Measurements from ENCODE around the gene CCNB1IP1.
"Not testable (repeated sequence)": the region's sequence is repeated elsewhere in the genome, so short reads cannot be mapped to it uniquely, and the experiment has no call there.

Gene CCNB1IP1

GRCh38 chr14:20331053-20331613 is 1.9 kb downstream of the CCNB1IP1 start:
- DNase-seq: no peak

- no peak for DNase-seq
Measured at GRCh38 chr14:20329355-20329754, 3.7 kb downstream of the CCNB1IP1 start.

DNA sequence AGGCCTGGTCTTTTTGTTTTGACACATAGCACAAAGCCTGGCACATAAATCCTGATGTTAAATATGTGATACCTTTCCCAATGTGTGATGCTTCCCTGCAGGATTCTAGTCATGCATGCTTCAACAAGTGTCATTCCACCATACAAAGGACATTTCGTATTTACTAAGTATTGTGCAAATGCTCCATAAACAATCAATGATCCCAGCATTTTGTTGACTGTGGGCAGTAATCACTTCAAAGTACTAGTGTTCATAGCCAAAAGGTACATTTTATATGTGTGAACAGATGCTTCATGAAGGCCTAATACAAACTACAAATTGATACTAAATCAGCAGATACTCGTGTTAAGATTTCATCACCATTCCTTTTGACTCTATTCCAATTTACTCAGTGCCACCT is 4.4 kb downstream of the CCNB1IP1 start:
- DNase-seq: no peak

DNA sequence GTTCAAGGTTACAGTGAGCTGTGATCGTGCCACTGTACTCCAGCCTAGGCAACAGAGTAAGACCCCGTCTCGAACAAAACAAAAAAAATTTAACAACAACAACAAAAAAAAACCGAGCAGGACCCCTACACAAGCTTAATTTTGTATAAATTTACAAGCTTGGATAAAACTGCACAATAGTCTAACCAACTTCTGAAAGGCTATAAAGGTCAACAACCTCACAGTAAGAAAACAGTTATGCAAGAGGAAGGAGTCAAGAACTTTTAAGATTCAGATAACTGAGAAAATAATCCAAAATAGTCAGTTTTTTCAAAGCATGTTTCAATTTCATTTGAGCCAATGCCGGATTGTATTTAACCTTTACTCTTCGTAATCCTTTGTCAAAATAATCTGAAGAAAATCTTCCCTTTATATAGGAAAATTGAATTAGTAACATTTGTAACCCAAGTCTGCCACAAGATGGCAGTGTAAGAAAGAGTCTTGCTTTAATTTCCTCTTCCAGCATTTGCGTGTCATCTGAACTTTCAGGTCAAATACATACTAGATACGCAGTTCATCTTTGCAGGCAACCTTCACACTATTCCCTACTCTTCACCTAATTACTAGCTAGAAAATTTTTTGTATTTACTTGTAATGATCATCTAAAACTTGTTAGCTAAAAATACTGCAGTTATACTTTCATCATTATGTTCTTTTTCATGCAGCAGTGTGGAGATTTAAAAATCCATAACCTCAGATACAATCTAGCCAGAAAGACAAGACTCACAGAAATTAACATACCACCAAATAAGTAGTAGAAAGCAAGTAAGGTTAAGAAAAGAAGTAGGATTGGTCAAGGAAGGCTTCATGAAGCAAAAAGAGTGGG is 5.8 kb downstream of the CCNB1IP1 start:
- DNase-seq: no peak

- DNase-seq: no peak
Measured at GRCh38 chr14:20317720-20318119, 15.4 kb downstream of the CCNB1IP1 start.

GRCh38 chr14:20314026-20314425 is 19.1 kb downstream of the CCNB1IP1 start:
- no peak for DNase-seq

GRCh38 chr14:20306079-20306423 is 27.0 kb downstream of the CCNB1IP1 start:
- no peak for DNase-seq

DNA sequence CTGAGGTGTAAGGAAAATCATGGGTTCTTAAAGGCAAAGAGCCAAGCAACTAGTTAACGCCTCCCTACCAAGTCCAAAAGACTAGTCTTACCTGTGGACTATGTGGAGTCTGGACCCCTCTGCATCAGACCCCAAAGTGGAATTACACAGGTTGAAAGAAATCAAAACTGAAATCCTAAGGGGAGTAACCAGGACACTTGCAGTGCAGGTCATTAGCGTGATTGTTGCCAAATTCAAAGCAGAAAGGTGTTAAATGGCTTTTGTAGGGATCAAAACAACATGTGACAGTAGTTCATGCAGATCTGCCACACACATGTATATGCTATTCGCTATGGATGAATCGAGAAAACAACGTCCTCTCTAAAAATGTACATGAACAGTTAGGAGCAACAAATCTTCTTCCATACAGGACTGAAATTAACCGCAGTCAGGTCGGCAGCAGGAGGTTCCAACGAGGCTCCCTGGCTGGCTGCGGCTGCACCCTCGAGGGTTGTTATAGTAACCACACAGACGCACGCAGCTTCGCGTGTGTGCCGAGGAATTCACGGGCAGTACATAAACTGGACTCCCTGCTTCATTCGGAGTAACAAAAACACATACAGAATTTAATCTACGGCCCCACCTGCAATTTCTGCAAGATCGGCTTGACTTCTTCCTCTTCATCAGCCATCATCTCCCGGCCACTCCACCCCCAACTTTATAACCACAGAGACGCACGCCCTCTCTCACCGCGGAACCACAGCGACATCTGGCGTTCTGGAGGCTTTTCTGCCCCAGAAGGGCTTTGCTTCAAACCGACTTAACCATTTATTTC is 27.6 kb downstream of the CCNB1IP1 start, which contains the start of gene TTC5:
Gene TTC5 (minus strand): TSS at position 687 of the 814 bp plus-strand sequence. CDS start 14 bp downstream, at position 673.
- peak; percentile 90 for DNase-seq

DNA sequence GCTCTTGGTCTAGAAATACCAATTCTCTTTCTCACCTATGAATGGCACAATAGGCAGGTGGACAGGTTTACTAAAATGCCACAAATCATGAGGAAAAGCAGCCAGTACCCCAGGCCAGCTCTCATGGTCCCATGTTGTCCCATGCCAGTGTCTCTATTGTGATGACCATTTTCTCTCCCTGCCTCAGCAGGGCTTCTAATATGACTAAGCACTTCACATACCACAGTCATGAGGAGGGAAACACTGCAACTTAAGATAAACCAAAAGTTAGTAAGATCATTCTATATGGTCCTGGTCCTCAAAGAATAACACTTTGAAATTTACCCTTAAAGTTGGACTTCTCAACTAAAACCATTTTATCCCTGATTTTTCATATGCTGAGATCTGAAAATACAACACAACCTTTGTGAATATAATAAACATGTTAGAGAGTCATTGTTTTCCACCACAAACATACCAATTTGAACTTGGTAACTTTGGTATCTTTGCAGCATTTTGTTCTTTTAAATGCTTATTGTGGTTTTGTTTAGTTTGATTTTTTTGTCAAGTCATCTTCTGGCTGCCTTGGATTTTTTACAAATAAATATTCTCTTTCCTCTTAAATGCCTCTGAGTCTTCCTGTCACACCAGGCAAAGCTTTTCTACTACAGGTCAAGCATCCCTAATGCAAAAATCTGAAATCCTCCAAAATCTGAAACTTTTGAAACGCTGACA is 30.9 kb downstream of the CCNB1IP1 start:
- no peak for DNase-seq

- no peak for DNase-seq
Measured at GRCh38 chr14:20295067-20295466, 38.0 kb downstream of the CCNB1IP1 start.

GRCh38 chr14:20294636-20295035 is 38.4 kb downstream of the CCNB1IP1 start:
- no peak for DNase-seq

DNA sequence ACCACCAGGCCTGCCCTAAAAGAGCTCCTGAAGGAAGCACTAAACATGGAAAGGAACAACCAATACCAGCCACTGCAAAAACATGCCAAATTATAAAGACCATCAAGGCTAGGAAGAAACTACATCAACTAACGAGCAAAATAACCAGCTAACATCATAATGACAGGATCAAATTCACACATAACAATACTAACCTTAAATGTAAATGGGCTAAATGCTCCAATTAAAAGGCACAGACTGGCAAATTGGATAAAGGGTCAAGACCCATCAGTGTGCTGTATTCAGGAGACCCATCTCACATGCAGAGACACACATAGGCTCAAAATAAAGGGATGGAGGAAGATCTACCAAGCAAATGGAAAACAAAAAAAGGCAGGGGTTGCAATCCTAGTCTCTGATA is 51.1 kb downstream of the CCNB1IP1 start:
- DNase-seq: not testable (repeated sequence)

DNA sequence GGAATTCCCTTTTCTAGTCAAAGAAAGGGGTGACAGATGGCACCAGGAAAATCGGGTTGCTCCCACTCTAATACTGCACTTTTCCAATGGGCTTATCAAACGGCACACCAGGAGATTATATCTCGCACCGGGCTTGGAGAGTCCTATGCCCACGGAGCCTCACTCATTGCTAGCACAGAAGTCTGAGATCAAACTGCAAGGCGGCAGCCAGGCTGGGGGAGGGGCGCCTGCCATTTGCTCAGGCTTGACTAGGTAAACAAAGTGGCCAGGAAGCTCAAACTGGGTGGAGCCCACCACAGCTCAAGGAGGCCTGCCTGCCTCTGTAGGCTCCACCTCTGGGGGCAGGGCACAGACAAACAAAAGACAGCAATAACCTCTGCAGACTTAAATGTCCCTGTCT is 52.8 kb downstream of the CCNB1IP1 start:
- DNase-seq: not testable (repeated sequence)

DNA sequence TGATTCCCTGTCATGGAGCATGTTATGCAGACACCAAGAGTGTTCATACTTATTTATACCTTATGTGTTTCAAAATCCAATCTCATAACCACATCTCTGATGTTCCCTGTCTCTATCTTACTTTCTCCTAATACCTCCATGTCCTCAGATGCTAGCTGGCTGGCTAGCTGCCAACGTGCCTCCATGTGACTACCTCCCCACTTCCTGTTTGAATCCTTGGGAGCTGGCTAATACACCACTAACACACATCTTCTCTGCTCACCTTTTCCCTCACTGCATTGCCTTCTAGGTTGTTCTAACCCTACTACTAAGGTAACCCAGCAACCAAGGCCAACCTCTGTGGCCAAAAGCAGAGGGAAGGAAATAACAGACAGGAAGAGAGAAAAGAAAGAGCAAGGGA is 54.7 kb downstream of the CCNB1IP1 start:
- peak; percentile 16 for DNase-seq

DNA sequence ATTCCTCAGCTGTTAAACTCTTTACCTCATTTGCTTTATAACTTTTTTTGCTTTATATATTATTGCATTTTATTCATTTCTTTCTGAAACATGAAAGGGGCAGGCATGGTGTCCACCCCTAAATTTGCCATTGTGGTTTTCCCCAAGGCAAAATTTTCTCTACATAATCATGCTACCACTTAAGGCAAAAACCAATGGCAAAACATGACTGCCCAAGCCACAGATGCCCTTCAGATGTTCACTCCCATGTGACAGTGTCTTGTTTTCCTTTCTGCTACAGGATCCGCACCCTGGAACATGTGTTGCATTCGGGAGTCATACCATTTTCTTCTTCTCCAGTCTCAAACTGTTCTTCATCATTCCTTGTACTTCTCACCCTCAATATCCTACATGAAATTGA is 55.7 kb downstream of the CCNB1IP1 start:
- DNase-seq: no peak

DNA sequence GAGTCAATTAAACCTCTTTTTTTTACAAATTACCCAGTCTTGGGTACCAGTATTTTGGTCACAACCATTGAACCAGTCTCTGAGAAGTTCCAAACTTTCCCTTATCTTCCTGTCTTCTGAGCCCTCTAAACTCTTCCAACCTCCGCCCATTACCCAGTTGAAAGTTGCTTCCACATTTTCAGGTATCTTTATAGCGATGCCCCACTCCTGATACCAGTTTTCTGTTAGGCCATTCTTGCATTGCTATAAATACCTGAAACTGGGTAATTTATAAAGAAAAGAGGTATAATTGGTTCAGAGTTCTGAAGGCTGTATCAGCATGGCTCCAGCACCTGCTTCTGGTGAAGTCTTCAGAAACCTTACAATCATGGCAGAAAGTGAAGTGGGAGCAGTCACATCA is 59.0 kb downstream of the CCNB1IP1 start:
- no peak for DNase-seq

DNA sequence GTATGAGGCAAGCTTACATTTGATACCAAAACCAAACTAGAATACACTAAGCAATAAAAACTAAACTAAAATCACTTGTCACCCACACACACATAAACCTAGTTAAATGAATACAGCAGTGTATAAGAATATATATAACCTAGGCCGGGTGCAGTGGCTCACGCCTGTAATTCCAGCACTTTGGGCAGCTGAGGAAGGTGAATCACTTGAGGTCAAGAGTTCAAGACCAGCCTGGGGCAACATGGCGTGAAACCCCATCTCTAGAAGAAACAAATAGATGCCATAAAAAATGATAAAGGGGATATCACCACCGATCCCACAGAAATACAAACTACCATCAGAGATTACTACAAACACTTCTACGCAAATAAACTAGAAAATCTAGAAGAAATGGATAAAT is 68.7 kb downstream of the CCNB1IP1 start:
- not testable (repeated sequence) for DNase-seq

GRCh38 chr14:20262642-20263128 is 70.4 kb downstream of the CCNB1IP1 start:
- no peak for DNase-seq
